HL-60 (cell line): ENCODE results near the gene TRIP11.

Source experiments
- DNase-seq, 2 experiments: peaks; one replicate each; pipeline ENCODE4 v3.0.0-alpha.2; 2010 to 2020; ENCODE audit warnings: low read depth in 1 of 2, low spot score in 1 of 2
- H3K27ac ChIP-seq: fragments of 250-450 bp; sonication (Bioruptor Pico); replicated peaks from 2 replicates; pipeline ENCODE4 v1.5.1; 2020; ENCODE audit warnings: mild to moderate bottlenecking, moderate library complexity
- H3K27me3 ChIP-seq: fragments of 250-450 bp; sonication (Bioruptor Pico); 2 replicates; pipeline ENCODE4 v1.5.1; 2021; ENCODE audit warnings: mild to moderate bottlenecking, moderate library complexity; ENCODE audit not compliant: insufficient read depth, poor library complexity, severe bottlenecking
- H3K4me3 ChIP-seq: replicated peaks from 2 replicates; pipeline ENCODE4 v1.5.1; 2011; ENCODE audit warnings: mild to moderate bottlenecking, control low read depth, low read length; ENCODE audit not compliant: insufficient read depth
- CTCF ChIP-seq: IDR thresholded peaks from one replicate; pipeline ENCODE4 v1.5.1; 2011; ENCODE audit warnings: low read length, control low read depth, inconsistent platforms; ENCODE audit not compliant: insufficient read depth
- GABPA ChIP-seq: IDR thresholded peaks from 2 replicates; pipeline ENCODE4 v1.6.1; 2012; ENCODE audit warnings: low read depth
- POLR2AphosphoS5 ChIP-seq: IDR thresholded peaks from 2 replicates; pipeline ENCODE4 v1.6.1; 2012; ENCODE audit warnings: low read depth
- REST ChIP-seq: IDR thresholded peaks from 2 replicates; pipeline ENCODE4 v1.6.1; 2012; ENCODE audit warnings: low read depth; ENCODE audit not compliant: insufficient replicate concordance
- SPI1 ChIP-seq: IDR thresholded peaks from 2 replicates; pipeline ENCODE4 v1.6.1; 2012; ENCODE audit warnings: low read depth, mild to moderate bottlenecking, borderline replicate concordance

The TRIP11 gene

GRCh38 chr14:92012121-92012748 lies 27.6 kb downstream of the TRIP11 start:
- TF ChIP-seq GABPA (no peak), CTCF (no peak), POLR2AphosphoS5 (no peak), REST (no peak), SPI1 (no peak)

GRCh38 chr14:92010644-92011043 lies 29.2 kb downstream of the TRIP11 start:
- TF ChIP-seq REST, result no peak
- TF ChIP-seq POLR2AphosphoS5, result no peak
- no peak for TF ChIP-seq CTCF
- no peak for TF ChIP-seq GABPA
- TF ChIP-seq SPI1, result no peak
- no peaks in the 10 kb centered on the region for H3K27me3 ChIP-seq
- no peak overlapping the region for H3K27ac ChIP-seq
- DNase-seq, result no peak
- H3K4me3 ChIP-seq, result no peak overlapping the region

More at GRCh38 chr14:92012121-92012748, 27.6 kb downstream of the TRIP11 start:
- Histone ChIP-seq H3K4me3 (no peak overlapping the region), H3K27ac (no peak overlapping the region), H3K27me3 (no peaks in the 10 kb centered on the region)
- no peak for DNase-seq

GRCh38 chr14:92009604-92010003 lies 30.3 kb downstream of the TRIP11 start:
- Histone ChIP-seq H3K27me3 (no peaks in the 10 kb centered on the region), H3K27ac (no peak overlapping the region), H3K4me3 (no peak overlapping the region)
- DNase-seq, result no peak
- TF ChIP-seq POLR2AphosphoS5 (no peak), SPI1 (no peak), GABPA (no peak), CTCF (no peak), REST (no peak)
